Mesendoderm (in vitro differentiated cells): ENCODE measurements around the gene LGALS3BP.

ENCODE experiments used
- DNase-seq: peaks from one replicate; pipeline ENCODE4 v3.0.0; 2013
- H2AK5ac ChIP-seq: 2 replicates; pipeline ENCODE4 v1.6.1; 2013; ENCODE audit warnings: low read length, inconsistent platforms
- H2BK120ac ChIP-seq: 2 replicates; pipeline ENCODE4 v1.6.1; 2013; ENCODE audit warnings: low read depth, mild to moderate bottlenecking, low read length, moderate library complexity, mixed read lengths
- H2BK15ac ChIP-seq: replicated peaks from 2 replicates; pipeline ENCODE4 v1.6.1; 2013; ENCODE audit warnings: low read depth, mild to moderate bottlenecking, moderate library complexity
- H2BK5ac ChIP-seq: 2 replicates; pipeline ENCODE4 v1.6.1; 2013; ENCODE audit warnings: low read length, inconsistent platforms
- H3K18ac ChIP-seq: 2 replicates; pipeline ENCODE4 v1.6.1; 2013; ENCODE audit warnings: mild to moderate bottlenecking, low read length, mixed read lengths
- H3K23ac ChIP-seq: one replicate; pipeline ENCODE4 v1.6.1; 2013; ENCODE audit warnings: low read length
- H3K27ac ChIP-seq: 2 replicates; pipeline ENCODE4 v1.5.1; 2013; ENCODE audit warnings: low read depth, mild to moderate bottlenecking, inconsistent platforms, low read length, moderate library complexity
- H3K27me3 ChIP-seq: 2 replicates; pipeline ENCODE4 v1.6.1; 2013; ENCODE audit warnings: low read length, control low read depth, mild to moderate bottlenecking, inconsistent platforms; ENCODE audit not compliant: insufficient read depth, poor library complexity
- H3K36me3 ChIP-seq: 2 replicates; pipeline ENCODE4 v1.6.1; 2013; ENCODE audit warnings: low read length, inconsistent platforms; ENCODE audit not compliant: control insufficient read depth, insufficient read depth
- H3K4ac ChIP-seq: one replicate; pipeline ENCODE4 v1.6.1; 2013; ENCODE audit warnings: low read depth, mild to moderate bottlenecking, low read length, moderate library complexity
- H3K4me1 ChIP-seq: 2 replicates; pipeline ENCODE4 v1.6.1; 2013; ENCODE audit warnings: low read depth, low read length, inconsistent platforms; ENCODE audit not compliant: control insufficient read depth
- H3K4me2 ChIP-seq: 2 replicates; pipeline ENCODE4 v1.6.1; 2013; ENCODE audit warnings: low read length
- H3K4me3 ChIP-seq: 2 replicates; pipeline ENCODE4 v1.5.1; 2013; ENCODE audit warnings: mild to moderate bottlenecking, low read length
- H3K56ac ChIP-seq: one replicate; pipeline ENCODE4 v1.6.1; 2013; ENCODE audit warnings: low read length
- H3K79me1 ChIP-seq: 2 replicates; pipeline ENCODE4 v1.6.1; 2013; ENCODE audit warnings: low read length, inconsistent platforms
- H3K79me2 ChIP-seq: 2 replicates; pipeline ENCODE4 v1.6.1; 2013; ENCODE audit warnings: mild to moderate bottlenecking, low read length; ENCODE audit not compliant: control insufficient read depth, insufficient read depth
- H3K9ac ChIP-seq: 2 replicates; pipeline ENCODE4 v1.6.1; 2013; ENCODE audit warnings: low read length, inconsistent platforms
- H4K5ac ChIP-seq: one replicate; pipeline ENCODE4 v1.6.1; 2013; ENCODE audit warnings: low read length
- H4K8ac ChIP-seq: one replicate; pipeline ENCODE4 v1.6.1; 2013; ENCODE audit warnings: low read depth, mild to moderate bottlenecking, control low read depth, low read length, moderate library complexity
- WGBS: extraction: QIAGEN DNeasy Blood & Tissue Kit; methylation state at CpG from one replicate; pipeline ENCODE4 v1.1.7; 2013; ENCODE audit warnings: low lambda C conversion rate, missing lambda C conversion rate; ENCODE audit not compliant: insufficient coverage; ENCODE audit errors: extremely low coverage; 5-methylcytosine and 5-hydroxymethylcytosine counted together

Gene LGALS3BP

DNA sequence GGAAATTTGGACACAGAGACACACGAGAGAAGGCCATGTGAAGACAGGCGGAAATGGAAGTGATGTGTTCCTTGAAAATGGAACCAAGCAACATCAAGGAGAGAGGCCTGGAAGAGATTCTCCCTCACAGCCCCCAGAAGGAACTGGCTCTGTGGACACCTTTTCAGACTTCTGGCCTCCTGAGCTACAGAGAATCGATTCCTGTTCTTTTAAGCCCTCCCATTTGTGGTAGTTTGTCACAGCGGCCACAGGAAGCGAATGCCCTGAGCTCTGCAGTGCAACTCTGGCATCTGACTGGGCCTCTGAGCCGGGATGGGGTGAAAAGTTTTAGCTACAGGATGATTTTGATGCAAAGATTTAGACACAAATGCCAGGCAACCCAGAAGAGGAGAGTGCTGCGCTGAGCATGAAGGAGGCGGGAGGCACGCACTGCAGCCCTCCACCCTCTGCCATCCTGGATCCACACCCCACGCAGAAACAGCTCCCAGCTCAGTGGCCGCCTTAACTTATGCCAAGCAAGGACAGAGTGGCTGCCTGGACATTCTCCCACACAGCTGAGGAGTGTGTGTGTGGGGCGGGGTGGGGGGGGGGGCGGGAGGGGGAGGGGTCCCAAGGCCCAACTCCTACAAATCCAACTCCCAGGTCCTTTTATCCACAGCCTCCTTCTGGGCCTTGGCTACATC lies 56.8 kb downstream of the LGALS3BP start:
- no peak for DNase-seq
- H3K4me3 ChIP-seq, result no peak overlapping the region
- H3K23ac ChIP-seq, result no peak overlapping the region

DNA sequence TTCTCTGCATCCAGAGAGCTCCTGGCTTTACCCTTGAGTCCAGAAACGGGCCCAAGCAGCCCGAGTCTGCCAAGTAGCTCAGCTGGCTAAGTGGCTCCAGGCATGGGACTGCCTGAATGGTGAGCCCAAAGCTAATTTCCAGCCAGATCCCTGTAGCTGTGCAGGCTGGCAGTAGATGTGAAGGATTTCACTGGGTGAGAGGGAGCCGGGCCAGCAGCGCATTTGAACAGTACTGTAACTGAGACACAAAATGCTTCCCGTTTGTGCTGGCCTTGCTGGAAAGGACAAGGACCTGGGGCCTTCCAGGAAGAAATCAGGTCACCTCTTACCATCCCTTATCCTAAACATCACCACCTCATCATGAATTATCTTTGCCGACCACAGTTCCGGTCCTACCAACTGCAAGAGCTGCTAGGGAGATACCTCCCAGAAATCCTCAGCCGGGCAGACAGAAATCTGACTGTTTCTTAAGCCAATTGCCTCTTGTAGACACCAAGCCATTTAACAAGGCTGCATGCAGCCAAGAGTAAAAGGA lies 58.2 kb downstream of the LGALS3BP start:
- Histone ChIP-seq H3K4me2 (no peak overlapping the region), H3K27ac (no peak overlapping the region), H3K36me3 (no peaks in the 10 kb centered on the region), H2BK120ac (no peak overlapping the region), H4K8ac (no peak overlapping the region), H3K27me3 (no peaks in the 10 kb centered on the region), H3K4ac (no peak overlapping the region), H3K9ac (no peak overlapping the region), H2BK15ac (no peak overlapping the region), H3K79me1 (peaks cover 11% of the 10 kb centered on the region), H3K56ac (no peak overlapping the region), H3K79me2 (peaks cover 4% of the 10 kb centered on the region), H2BK5ac (no peak overlapping the region), H3K18ac (no peak overlapping the region), H3K23ac (no peak overlapping the region), H3K4me3 (no peak overlapping the region), H3K4me1 (no peaks in the 10 kb centered on the region), H4K5ac (no peak overlapping the region), H2AK5ac (no peak overlapping the region)
- no CpG with 5 or more reads among the region's 8 CpGs for WGBS
- no peak for DNase-seq

More for the DNA sequence above, 56.8 kb downstream of the LGALS3BP start:
- H3K36me3 ChIP-seq, result no peaks in the 10 kb centered on the region
- H3K4me1 ChIP-seq, result no peaks in the 10 kb centered on the region
- no peak overlapping the region for H4K5ac ChIP-seq
- no peak overlapping the region for H3K18ac ChIP-seq
- no peak overlapping the region for H3K9ac ChIP-seq
- no CpG with 5 or more reads among the region's 13 CpGs for WGBS
- H3K4ac ChIP-seq, result no peak overlapping the region
- no peaks in the 10 kb centered on the region for H3K27me3 ChIP-seq
- H3K56ac ChIP-seq, result peak overlapping the region; percentile 56
- no peak overlapping the region for H2AK5ac ChIP-seq
- no peak overlapping the region for H3K4me2 ChIP-seq
- H2BK15ac ChIP-seq, result no peak overlapping the region
- H3K27ac ChIP-seq, result no peak overlapping the region
- no peak overlapping the region for H2BK5ac ChIP-seq
- peaks cover 8% of the 10 kb centered on the region for H3K79me1 ChIP-seq
- peaks cover 4% of the 10 kb centered on the region for H3K79me2 ChIP-seq
- no peak overlapping the region for H4K8ac ChIP-seq
- H2BK120ac ChIP-seq, result no peak overlapping the region
